Calu3 (cell line): Measurements from ENCODE around the gene ENG. TPM values are rescaled to one million over a fixed set of nuclear protein-coding genes. Genes with fewer than 3 reads are reported as not detected.

Experiments
- BruUV-seq: library from RNA; stranded (reverse); fragments of 400-500 nt; replicated peaks from 2 replicates; lab custom pipeline; 2021; lab: Mats Ljungman, UMichigan
- CTCF ChIA-PET: fragments of 300-600 bp; sonication (Branson Sonifier 250); formaldehyde crosslinking; loops from one replicate; lab custom pipeline; 2022; ENCODE audit warnings: antibody characterized with exemption; lab: Charles Lee
- DNase-seq: peaks from one replicate; pipeline ENCODE4 v3.0.0; 2022
- H3K27ac Mint-ChIP-seq: one replicate; pipeline ENCODE4 v1.8.0; 2022; ENCODE audit warnings: mixed read lengths; ENCODE audit not compliant: unreplicated experiment
- H3K27me3 Mint-ChIP-seq: one replicate; pipeline ENCODE4 v1.8.0; 2022; ENCODE audit warnings: mixed read lengths; ENCODE audit not compliant: unreplicated experiment
- H3K36me3 Mint-ChIP-seq: one replicate; pipeline ENCODE4 v1.8.0; 2022; ENCODE audit warnings: mild to moderate bottlenecking, moderate library complexity, mixed read lengths; ENCODE audit not compliant: insufficient read depth, unreplicated experiment
- H3K4me1 Mint-ChIP-seq: one replicate; pipeline ENCODE4 v1.8.0; 2022; ENCODE audit warnings: mild to moderate bottlenecking, low read depth, mixed read lengths; ENCODE audit not compliant: unreplicated experiment
- H3K4me3 Mint-ChIP-seq: one replicate; pipeline ENCODE4 v1.8.0; 2022; ENCODE audit warnings: mild to moderate bottlenecking, low read depth, moderate library complexity, mixed read lengths; ENCODE audit not compliant: unreplicated experiment
- H3K9me3 Mint-ChIP-seq: one replicate; pipeline ENCODE4 v1.8.0; 2022; ENCODE audit warnings: low read depth, mixed read lengths; ENCODE audit not compliant: unreplicated experiment
- intact Hi-C: fragments of 100-400 bp; cut with micrococcal nuclease; formaldehyde crosslinking; loops from one replicate; pipeline ENCODE4 v1.10.0; 2022; ENCODE audit not compliant: unreplicated experiment
- total RNA-seq: library from RNA; stranded (reverse); gene quantifications from 2 replicates; pipeline ENCODE4 v1.2.3, GENCODE V29; 2022
- TF ChIP-seq, protein P1 (sequence below): fragments of 200-600 bp; IDR thresholded peaks from one replicate; pipeline ENCODE4 v1.8.0; 2022; ENCODE audit warnings: antibody characterized with exemption; ENCODE audit not compliant: unreplicated experiment

The ENG gene
- total RNA-seq, 1 experiment from 2014 or later = not detected

DNA sequence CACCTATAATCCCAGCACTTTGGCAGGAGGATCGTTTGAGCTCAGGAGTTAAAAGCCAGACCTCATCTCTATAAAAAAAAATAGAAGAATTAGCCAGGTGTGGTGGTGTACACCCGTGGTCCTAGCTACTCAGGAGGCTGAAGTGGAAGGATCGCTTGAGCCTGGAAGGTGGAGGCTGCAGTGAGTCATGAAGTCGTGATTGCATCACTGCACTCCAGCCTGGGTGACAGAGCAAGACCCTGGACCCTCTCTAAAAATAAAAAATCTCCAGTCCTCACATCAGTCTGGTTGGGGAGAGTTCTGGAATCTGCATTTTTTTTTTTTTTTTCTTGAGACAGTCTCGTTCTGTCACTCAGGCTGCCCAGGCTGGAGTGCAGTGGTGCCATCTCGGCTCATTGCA lies 42.4 kb downstream of the ENG start:
- BruUV-seq = no TSS peak
- TF ChIP-seq, protein P1, sequence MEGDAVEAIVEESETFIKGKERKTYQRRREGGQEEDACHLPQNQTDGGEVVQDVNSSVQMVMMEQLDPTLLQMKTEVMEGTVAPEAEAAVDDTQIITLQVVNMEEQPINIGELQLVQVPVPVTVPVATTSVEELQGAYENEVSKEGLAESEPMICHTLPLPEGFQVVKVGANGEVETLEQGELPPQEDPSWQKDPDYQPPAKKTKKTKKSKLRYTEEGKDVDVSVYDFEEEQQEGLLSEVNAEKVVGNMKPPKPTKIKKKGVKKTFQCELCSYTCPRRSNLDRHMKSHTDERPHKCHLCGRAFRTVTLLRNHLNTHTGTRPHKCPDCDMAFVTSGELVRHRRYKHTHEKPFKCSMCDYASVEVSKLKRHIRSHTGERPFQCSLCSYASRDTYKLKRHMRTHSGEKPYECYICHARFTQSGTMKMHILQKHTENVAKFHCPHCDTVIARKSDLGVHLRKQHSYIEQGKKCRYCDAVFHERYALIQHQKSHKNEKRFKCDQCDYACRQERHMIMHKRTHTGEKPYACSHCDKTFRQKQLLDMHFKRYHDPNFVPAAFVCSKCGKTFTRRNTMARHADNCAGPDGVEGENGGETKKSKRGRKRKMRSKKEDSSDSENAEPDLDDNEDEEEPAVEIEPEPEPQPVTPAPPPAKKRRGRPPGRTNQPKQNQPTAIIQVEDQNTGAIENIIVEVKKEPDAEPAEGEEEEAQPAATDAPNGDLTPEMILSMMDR = no peak
- intact Hi-C loops = no loop called here
- no peaks in the 10 kb centered on the region for H3K27me3 Mint-ChIP-seq
- H3K9me3 Mint-ChIP-seq = no peaks in the 10 kb centered on the region
- CTCF ChIA-PET = no interaction called here
- no peak for DNase-seq
- H3K4me3 Mint-ChIP-seq = no peak overlapping the region
- H3K36me3 Mint-ChIP-seq = peaks cover 30% of the 10 kb centered on the region
- H3K27ac Mint-ChIP-seq = no peak overlapping the region
- H3K4me1 Mint-ChIP-seq = no peaks in the 10 kb centered on the region

DNA sequence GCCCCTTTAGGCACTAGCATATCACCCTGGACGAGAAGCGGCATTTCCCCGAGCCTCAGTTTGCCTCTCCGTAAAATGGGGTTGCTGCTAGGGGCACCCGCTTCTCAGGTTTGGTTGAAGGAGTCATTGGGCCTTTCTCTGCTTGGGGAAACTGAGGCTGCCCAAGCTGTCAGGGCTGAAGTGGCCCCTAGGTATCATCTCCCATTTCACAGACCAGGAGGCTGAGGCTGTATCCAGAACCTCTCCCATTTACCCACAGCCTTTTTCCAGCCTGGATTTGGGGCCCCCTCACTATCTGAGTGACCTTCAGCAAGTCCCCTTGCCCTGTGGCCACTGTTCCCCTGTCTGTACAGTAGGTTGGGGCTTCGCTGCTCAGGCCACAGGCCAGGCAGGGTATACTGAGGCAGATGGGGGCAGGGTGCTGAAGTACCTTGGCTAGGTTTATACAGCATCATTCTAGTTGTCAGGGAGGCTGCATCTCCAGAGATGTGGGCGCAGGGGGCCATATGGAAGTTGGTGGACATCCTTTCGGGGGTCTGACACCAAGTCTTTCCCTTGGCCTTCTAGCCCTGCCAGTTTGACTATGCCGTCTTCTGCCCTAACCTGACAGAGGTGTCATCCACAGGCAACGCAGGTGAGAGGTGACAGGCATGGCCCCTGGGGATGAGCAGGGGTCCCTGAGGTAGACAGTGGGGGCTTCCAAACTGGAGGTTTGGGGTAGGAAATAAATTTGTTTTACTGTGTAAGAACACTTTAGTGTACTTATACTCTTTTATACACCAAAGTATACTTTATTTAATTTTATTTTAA lies 43.9 kb downstream of the ENG start:
- CTCF ChIA-PET = interaction anchor here (0.6 kb wide), 1 partner anchor 265 kb away, joined by 3 read pairs; no protein-coding TSS in a partner anchor
- intact Hi-C loops = no loop called here
- DNase-seq = no peak
- Mint-ChIP-seq H3K27me3 (no peaks in the 10 kb centered on the region), H3K9me3 (no peaks in the 10 kb centered on the region), H3K4me3 (no peak overlapping the region), H3K36me3 (peaks cover 33% of the 10 kb centered on the region), H3K4me1 (no peaks in the 10 kb centered on the region), H3K27ac (no peak overlapping the region)
- TF ChIP-seq, protein P1 = no peak
- no TSS peak for BruUV-seq

DNA sequence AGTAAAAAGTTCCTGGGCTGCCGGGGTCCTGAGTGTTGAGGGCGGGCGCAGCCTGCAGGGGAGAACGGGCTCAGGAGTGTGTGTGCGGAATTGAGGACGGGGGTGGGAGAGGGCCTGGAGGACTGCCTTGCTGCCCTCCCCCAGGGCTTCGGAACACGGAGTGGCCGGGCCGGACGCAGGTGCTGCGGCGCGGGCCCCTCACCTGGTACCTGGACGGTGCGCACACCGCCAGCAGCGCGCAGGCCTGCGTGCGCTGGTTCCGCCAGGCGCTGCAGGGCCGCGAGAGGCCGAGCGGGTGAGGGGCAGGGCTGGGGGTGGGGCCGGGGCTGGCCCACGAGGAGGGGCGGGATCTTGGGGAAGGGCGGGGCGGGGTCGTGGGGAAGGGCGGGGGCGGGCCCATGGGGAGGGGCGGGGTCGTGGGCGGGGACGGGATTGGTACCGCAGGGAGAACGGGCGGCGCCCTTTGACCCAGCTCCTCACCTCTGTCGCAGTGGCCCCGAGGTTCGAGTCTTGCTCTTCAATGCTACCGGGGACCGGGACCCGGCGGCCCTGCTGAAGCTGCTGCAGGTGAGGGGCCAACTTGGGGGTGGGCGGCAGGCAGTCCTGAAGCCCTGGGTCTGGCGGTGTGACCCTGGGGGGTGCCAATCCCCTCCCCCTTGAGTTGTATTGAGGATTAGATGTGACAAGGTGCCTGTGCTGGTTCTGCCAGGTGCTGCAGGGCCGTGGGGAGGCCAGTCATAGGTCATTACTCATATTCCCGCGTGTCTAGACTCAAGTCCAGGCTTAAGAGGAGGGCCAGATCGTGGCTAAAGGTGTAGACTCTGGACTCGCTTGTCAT lies 44.7 kb downstream of the ENG start:
- Mint-ChIP-seq H3K4me3 (no peak overlapping the region), H3K9me3 (no peaks in the 10 kb centered on the region), H3K4me1 (no peaks in the 10 kb centered on the region), H3K27ac (no peak overlapping the region), H3K36me3 (peaks cover 34% of the 10 kb centered on the region), H3K27me3 (no peaks in the 10 kb centered on the region)
- BruUV-seq = no TSS peak
- no peak for DNase-seq
- CTCF ChIA-PET = interaction anchor here (1.4 kb wide), 1 partner anchor 9 kb away, joined by 8 read pairs; no protein-coding TSS in a partner anchor
- TF ChIP-seq, protein P1 = no peak
- intact Hi-C loops = no loop called here

DNA sequence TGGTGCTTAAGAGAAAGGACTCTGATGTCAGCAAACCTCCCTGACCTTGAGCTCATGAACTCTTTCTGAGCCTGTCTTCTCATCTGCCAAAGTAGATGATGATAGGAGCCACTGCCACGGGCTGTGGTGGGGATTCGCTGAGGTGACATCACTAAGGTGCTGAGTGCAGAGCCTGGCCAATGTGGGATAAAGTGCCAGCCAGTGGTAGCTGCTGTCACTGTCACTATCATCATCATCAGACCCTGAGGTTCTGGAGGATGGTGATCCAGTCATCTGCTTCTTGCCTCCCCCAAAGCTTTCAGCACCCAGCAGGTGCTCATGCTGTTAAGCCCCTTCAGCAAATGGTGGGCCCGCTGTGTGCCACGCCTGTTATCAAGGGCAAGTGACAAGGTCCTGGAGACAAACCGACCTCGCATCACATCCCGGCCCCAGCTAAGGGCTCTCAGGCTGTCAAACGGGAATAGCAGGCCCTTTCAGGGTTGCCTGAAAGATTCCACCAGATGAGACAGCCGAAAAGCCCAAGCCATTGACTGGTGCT lies 45.4 kb downstream of the ENG start:
- BruUV-seq = no TSS peak
- intact Hi-C loops = no loop called here
- Mint-ChIP-seq H3K27me3 (no peaks in the 10 kb centered on the region), H3K9me3 (no peaks in the 10 kb centered on the region), H3K36me3 (peaks cover 33% of the 10 kb centered on the region), H3K27ac (no peak overlapping the region), H3K4me3 (no peak overlapping the region), H3K4me1 (no peaks in the 10 kb centered on the region)
- CTCF ChIA-PET = interaction anchor here (1.4 kb wide), 1 partner anchor 8 kb away, joined by 8 read pairs; no protein-coding TSS in a partner anchor
- TF ChIP-seq, protein P1 = no peak
- DNase-seq = no peak
